Nucleus accumbens (tissue), 56 donors: ENCODE data around the gene WIPI1.
"Not testable (repeated sequence)": the region's sequence is repeated elsewhere in the genome, so short reads cannot be mapped to it uniquely, and the experiment has no call there.

Experiments
- DNase-seq, 56 donors: peaks; one replicate each; lab custom pipeline; 2025; lab: John Stamatoyannopoulos, UW

Gene WIPI1

GRCh38 chr17:68387435-68388218, 69.7 kb downstream of the WIPI1 start:
- no peak for DNase-seq

GRCh38 chr17:68385490-68386215, 71.6 kb downstream of the WIPI1 start:
- no peak for DNase-seq

- DNase-seq: no peak
Observed at GRCh38 chr17:68384941-68385340, 72.4 kb downstream of the WIPI1 start.

GRCh38 chr17:68384471-68384870, 72.8 kb downstream of the WIPI1 start:
- DNase-seq: no peak

- no peak for DNase-seq
Observed at GRCh38 chr17:68383443-68384321, 73.6 kb downstream of the WIPI1 start.

- no peak for DNase-seq
Observed at GRCh38 chr17:68383120-68383442, 74.2 kb downstream of the WIPI1 start.

GRCh38 chr17:68382582-68383085, 74.7 kb downstream of the WIPI1 start:
- no peak for DNase-seq

GRCh38 chr17:68381076-68381900, 76.0 kb downstream of the WIPI1 start:
- DNase-seq: no peak

GRCh38 chr17:68379692-68380677, 77.3 kb downstream of the WIPI1 start:
- DNase-seq: no peak

- no peak for DNase-seq
Observed at GRCh38 chr17:68379177-68379510, 78.2 kb downstream of the WIPI1 start.

- peak in 39 of 56 donors; percentile 3 to 66 (median 27) for DNase-seq
Observed at GRCh38 chr17:68378268-68379176, 78.8 kb downstream of the WIPI1 start.

- peak in 1 of 56 donors; percentile 36 for DNase-seq
Observed at GRCh38 chr17:68377771-68378267, 79.5 kb downstream of the WIPI1 start.

- DNase-seq: not testable (repeated sequence)
Observed at GRCh38 chr17:68376178-68376577, 81.1 kb downstream of the WIPI1 start.

- no peak for DNase-seq
Observed at GRCh38 chr17:68375566-68375965, 81.7 kb downstream of the WIPI1 start.
